GM12892 (cell line): ENCODE results near the gene EEF1AKMT3.

Experiments used
- DNase-seq: peaks from one replicate; pipeline ENCODE4 v3.0.0; 2011; ENCODE audit not compliant: insufficient read length
- FAIRE-seq: peaks from 2 replicates; lab custom pipeline; 2011; peaks lifted over from hg19 to GRCh38; lab: Jason Lieb, UNC
- POLR2A ChIP-seq: IDR thresholded peaks from 2 replicates; pipeline ENCODE4 v1.6.1; 2011; ENCODE audit warnings: low read depth, low read length, control low read depth
- POLR2AphosphoS5 ChIP-seq: IDR thresholded peaks from 2 replicates; pipeline ENCODE4 v1.6.1; 2011; ENCODE audit warnings: low read depth, low read length, control low read depth
- TAF1 ChIP-seq: IDR thresholded peaks from 2 replicates; pipeline ENCODE4 v1.6.1; 2011; ENCODE audit warnings: low read depth, mild to moderate bottlenecking, control low read depth, low read length, borderline replicate concordance

EEF1AKMT3 gene

DNA sequence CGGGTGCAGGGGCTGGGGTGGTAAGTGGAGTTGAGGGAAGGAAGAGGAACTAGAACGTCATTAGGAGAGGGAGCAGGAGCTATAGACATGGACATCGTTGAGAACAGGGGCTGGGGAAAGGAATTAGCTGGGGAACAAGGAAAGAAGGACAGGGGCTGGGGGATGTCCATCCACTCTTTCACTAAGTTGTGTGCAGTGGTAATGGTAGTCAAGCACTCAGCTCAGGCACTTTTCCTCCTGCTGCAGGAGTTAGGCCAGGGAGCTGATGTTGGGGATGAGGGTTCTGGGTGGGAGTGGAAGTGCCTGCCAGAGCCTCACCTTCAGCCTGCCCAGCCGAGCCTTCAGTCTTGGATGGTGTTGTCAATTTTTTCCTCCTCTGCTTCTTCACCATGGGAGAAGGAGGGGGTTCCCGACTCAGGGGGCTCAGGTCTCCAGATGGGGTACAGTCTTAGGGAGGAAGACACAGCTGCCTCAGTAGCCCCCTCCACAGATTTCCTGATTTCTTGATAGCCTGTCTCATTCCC is 43.0 kb upstream of the EEF1AKMT3 start:
- DNase-seq (no peak), FAIRE-seq (no peak)
- TF ChIP-seq POLR2AphosphoS5 (no peak), POLR2A (no peak), TAF1 (no peak)

DNA sequence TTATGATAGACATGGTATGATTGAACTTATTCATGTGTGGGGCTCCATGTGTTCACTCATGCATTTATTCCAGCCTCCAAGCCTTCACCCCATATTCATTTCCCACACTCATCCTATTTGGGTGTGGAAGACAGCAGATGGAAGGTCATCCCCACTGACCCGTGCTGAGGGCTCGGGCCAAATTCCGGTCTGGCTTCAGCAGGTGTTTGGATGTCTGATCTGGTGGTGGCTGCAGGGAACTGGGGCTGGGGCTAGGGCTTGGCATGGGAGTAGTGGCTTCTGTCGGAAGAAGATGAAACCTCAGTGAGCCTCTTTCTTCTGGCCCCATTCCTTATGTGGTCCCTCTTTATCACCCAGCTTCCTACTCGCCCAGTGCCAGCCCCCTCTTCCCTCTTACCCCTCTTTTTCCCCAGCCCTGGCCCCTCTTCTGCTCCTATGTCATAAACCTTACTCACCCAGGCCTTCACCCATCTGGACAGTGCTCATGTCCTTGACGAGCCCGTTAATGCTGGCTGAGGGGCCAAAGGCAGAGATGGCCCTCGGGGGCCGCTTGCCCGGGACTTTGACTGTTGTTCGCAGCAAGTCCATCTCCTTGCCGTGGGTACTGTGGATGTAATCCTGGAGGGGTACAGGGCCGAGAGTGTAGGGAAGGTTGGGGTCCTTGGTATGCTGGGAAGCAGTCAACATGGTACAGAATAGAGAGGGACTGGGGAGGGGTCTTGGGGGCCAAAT is 41.9 kb upstream of the EEF1AKMT3 start:
- no peak for TF ChIP-seq POLR2A
- no peak for TF ChIP-seq POLR2AphosphoS5
- TF ChIP-seq TAF1 = no peak
- FAIRE-seq (no peak), DNase-seq (no peak)

DNA sequence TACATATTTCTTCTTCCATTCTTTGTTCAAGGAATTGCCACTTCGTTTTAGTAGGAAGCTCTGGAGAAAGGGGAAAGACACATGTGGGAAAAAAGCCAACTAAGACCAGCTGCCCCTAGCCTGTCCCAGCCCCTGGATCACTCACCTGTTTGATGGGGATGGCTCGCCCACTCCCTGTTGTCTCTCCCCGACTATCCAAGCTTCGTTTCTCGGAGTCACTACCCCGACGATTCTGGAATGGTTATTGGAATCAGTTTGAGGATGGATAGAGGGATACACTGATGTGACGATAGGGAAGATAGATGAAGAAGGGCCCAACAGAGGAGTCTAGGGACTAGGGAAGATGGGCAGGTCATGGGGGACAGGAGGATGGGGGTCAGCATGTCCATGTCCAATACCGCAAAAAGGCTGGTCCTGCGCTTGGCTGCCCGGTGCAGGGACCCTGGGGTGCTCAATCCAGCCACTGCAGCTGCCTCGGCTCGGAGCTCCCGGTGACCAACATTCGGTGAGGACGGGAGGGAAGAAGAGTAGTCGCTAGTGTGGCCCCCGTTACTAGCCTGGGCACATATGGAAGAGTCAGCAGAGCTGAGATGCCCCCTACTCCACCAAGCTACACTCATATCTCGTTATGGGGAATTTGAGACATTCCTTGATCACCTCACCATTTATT is 40.9 kb upstream of the EEF1AKMT3 start:
- TF ChIP-seq TAF1 (no peak), POLR2A (no peak), POLR2AphosphoS5 (no peak)
- DNase-seq (no peak), FAIRE-seq (no peak)

DNA sequence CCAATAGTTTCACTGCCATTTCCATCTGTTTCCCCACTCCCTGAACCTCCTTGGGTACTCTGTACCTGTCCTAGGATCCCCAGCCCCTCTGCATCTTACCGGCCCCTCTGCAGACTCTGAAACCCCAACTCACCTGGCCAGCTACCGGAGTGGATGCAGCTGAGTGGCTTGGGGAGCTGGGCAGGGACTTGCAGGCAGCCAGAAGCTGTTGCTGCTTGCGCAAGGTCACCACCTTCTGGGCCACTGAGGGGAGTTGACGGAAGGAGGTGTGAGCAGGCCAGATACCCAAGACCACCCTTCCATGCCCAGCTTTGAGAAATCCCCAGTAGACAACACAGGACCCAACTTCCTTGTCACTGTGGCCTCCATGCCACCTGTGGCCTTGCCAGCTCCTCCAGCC is 40.1 kb upstream of the EEF1AKMT3 start:
- no peak for TF ChIP-seq POLR2A
- FAIRE-seq (no peak), DNase-seq (no peak)

DNA sequence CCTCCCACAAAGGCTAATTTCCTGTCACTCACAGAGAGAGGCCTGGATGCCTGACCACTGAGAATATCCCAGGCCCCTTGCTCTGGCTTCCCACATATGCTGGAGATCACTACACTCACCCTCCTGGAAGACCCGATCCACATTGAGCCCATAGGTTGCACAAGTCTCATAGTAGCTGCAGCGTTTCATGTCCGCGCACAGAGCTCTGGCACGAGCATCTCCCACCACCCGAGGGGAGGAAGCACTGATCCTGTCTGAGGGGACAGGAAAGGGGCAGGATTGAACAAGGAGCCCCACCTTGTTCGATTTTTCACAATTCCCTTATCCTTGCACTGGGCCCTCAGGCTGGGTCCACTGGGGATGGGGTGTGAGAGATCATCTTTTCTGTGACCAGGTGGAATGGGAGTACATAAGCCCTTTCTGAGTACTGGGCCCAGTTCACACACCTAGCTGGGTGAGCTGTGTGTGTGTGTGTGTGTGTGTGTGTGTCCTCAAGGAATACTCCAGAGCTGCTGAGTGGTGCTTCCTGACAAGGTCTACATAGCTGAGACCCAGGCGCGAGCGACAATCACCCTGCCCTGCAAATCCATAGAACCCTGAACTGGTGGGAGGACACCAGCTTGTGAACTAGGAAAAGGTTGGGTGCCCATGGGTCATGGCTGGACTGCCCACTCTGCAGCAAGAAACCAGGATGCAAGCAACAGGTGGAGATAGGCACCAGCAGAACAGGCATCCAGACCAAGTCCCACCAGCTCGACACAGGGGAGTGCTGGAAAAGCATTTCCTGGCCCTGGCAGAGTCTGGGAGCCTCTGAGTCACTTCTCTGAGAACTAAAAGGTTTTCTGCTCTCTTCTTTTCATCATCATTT is 39.5 kb upstream of the EEF1AKMT3 start:
- DNase-seq (no peak), FAIRE-seq (no peak)
- TF ChIP-seq POLR2AphosphoS5 (no peak), TAF1 (no peak), POLR2A (no peak)

DNA sequence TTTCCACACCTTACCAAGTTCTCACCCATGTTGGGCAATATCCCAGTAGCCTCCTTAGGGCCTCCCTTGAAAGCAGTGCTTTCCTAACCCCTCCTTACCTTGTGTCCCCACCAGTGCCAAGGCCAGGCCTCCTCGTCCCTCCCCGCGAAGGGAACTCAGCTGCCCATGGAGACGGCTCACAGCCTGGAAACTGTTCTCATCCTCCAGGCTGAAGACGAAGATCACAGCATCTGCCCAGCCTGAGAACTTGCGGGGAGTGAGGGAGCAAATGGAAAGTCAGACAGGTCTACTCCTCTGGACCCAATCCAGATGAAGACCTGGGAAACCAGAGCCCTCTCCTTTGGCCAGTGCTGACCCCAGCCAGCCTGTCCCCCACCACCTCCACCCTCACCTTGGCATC is 38.5 kb upstream of the EEF1AKMT3 start:
- DNase-seq (no peak), FAIRE-seq (no peak)
- TF ChIP-seq POLR2A (no peak), POLR2AphosphoS5 (no peak), TAF1 (no peak)

DNA sequence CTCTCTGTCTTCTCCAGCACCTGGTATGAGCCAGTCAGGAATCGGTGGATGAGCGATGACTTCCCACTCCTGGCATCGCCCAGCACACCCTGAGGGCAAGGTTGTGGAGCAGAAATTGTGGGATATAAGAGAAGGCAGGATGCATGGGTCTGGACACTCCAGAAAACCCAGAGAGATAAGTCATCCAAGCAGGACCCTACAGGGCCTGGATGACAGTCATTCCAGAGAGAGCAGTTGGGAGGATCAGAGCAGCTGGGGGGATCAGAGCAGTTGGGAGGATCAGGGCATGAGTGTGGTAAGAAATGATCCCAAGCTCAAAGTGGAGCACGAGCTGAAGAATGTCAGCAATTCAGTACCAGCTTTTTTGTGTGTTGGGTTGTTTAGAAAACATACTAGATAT is 37.8 kb upstream of the EEF1AKMT3 start:
- no peak for TF ChIP-seq POLR2A
- no peak for TF ChIP-seq POLR2AphosphoS5
- no peak for TF ChIP-seq TAF1
- no peak for DNase-seq
- no peak for FAIRE-seq

DNA sequence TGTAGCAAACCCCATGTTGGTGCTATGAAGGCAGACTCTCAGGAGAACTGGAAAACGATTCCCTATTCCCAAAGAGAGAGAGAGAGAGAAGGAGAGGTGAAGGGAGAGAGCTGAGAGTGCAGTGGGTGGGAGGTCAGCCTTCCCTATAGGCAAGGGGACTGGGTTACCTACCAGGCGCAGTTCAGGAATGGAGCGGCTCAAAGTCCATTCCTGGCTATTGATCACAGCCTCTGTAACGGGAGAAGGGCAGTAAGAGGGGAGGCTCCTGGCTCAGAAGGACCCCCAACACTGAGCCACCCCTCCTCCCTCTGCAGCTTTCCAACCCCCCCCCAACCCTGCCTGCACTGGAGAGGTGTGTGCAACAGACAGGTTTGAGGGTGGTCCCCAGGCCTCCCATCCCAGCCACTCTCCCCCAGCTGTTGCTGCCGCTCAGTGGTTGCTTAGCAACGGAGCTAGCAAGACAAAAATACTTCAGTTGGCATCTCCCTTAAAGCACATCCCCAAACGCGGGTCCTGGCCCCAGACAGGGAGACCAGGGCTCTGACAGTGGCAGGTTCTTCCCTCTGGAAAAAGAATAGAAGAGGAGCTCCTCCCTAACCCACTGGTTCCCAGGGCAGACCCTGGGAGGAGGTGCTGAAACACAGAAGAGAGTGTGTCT is 37.1 kb upstream of the EEF1AKMT3 start:
- no peak for DNase-seq
- no peak for FAIRE-seq
- TF ChIP-seq TAF1 = no peak
- TF ChIP-seq POLR2A = no peak
- TF ChIP-seq POLR2AphosphoS5 = no peak

DNA sequence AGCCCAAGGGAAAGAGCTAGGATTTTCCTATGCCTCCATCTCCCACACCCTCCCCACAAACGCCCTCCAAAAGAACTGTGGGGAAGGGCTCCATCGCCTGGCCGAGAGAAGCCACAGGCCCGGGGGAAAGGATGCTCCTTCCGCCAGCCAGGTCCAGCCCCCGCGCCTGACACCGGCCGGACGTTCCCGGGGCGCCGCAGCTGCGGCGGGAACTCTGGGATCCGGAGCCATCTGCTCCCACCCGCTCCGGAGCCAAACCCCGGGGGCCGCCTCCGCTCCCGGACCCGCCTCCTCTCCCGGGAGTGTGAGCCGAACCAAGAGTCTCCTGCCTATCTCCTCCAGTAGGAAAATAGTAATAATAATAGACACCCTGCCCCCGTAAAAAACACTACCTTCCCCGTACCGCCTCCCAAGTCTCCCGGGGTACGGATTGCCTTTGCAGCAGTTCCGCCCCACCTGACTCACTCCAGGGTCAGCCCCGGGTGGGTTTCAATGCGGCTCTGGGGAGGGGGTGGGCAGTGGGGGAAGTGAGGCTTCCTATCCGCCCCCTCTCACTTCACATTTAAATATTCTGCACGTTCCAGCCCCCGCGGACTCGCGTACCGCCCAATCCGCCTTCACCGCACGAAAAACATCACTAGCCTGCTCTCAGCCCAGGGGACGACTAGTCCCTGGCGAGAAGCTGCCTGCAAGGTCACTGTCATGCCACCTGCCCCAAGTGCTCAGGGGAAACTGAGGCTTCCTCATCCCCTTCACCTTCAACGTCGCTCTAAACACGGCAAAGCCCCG is 36.3 kb upstream of the EEF1AKMT3 start:
- no peak for TF ChIP-seq TAF1
- no peak for TF ChIP-seq POLR2A
- no peak for TF ChIP-seq POLR2AphosphoS5
- DNase-seq = no peak
- no peak for FAIRE-seq

DNA sequence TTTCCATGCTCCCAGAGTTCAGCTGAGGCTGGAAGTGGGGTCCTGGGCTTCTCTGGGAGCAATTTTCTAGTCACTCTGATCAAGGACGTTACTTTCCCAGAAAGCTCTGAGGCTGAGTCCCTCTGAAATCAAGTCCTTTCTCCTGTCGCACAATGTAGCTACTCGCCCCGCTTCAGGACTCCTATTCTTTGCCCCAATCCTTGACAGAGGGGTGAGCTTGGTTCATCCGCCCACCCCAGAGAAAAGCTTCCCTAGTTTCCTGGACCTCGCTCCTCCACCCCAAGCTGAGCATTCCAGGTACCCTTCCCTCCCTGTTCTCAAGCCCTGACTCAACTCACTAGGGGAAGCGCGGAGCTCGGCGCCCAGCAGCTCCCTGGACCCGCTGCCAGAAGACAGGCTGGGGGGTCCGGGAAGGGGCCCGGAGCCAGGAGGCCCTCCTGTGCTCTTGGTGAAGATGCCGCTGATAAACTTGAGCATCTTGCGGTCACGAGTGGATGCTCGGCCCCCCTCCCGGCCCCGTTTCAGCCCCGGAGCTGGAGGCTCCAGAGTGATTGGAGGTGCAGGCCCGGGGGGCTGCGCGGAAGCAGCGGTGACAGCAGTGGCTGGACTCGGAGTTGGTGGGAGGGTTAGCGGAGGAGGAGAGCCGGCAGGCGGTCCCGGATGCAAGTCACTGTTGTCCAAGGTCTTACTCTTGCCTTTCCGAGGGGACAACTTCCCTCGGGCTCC is 35.5 kb upstream of the EEF1AKMT3 start:
- TF ChIP-seq POLR2AphosphoS5 (no peak), POLR2A (no peak), TAF1 (no peak)
- DNase-seq = no peak
- FAIRE-seq = no peak
